ENCODE data around the gene PDCL2. TPM values are rescaled to one million over a fixed set of nuclear protein-coding genes. Genes with fewer than 3 reads are reported as not detected.

Gene PDCL2, protein sequence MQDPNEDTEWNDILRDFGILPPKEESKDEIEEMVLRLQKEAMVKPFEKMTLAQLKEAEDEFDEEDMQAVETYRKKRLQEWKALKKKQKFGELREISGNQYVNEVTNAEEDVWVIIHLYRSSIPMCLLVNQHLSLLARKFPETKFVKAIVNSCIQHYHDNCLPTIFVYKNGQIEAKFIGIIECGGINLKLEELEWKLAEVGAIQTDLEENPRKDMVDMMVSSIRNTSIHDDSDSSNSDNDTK
- not detected for total RNA-seq (2013)
- polyA plus RNA-seq (not detected), polyA minus RNA-seq (not detected in 2 replicates), total RNA-seq (0 to 0.92 (median 0) reads per million in 11 experiments)

DNA sequence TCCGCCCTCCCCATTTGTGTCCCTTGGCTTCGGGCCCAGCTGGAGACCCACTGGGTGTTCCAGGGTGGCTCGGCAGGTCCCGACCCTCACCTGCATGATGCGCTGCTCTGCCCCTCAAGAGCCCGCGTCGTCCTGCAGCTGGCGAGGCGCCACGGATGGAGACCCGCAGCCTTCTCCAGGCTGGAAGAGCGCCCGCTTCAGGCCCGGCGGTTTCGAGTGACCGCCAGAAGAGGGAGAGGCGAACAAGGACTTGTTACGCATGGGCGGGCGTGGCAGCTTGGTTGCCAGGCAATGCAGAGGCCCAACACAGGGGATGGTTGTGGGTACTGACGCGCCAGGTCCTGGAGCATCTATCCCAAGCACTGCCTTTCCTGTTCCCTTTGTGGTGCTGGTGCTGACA is at the start of gene PDCL2:
PDCL2 (minus strand) TSS at position 232 of the 400 bp plus-strand sequence; CDS start at position 96, 136 bp downstream.
- Histone ChIP-seq H3K79me2 (ENCODE audit: insufficient read depth, low read length) (no peaks in the 10 kb centered on the region), H2AFZ (ENCODE audit: insufficient read depth, low read depth, low read length, poor library complexity, severe bottlenecking) (no peak within 1 kb of the TSS), H3K9me3 (replicated peaks in 1 of 2; ENCODE audit: control insufficient read depth in 1 of 2, insufficient read depth in 1 of 2, low read length in 2 of 2) (peaks cover 3 to 12% of the 10 kb centered on the region in 2 donors), H3K9ac (ENCODE audit: insufficient read depth, low read length, poor library complexity, severe bottlenecking) (no peak within 1 kb of the TSS), H3K36me3 (replicated peaks in 1 of 2; ENCODE audit: control insufficient read depth in 1 of 2, insufficient read depth in 2 of 2, low read length in 2 of 2) (no peaks in the 10 kb centered on the region), H3K4me2 (replicated peaks; ENCODE audit: extremely low read depth, low read length, poor library complexity, severe bottlenecking) (no peak within 1 kb of the TSS), H4K20me1 (ENCODE audit: insufficient read depth, low read length) (no peaks in the 10 kb centered on the region), H3K27ac (ENCODE audit: low read depth in 1 of 2, low read length in 2 of 2) (no peak within 1 kb of the TSS), H3K27me3 (ENCODE audit: control insufficient read depth in 2 of 2, insufficient read depth in 2 of 2, low read length in 2 of 2) (peaks cover 0 to 3% of the 10 kb centered on the region in 2 donors), H3K4me3 (replicated peaks in 1 of 3; ENCODE audit: low read depth in 2 of 3, low read length in 3 of 3) (no peak within 1 kb of the TSS), H3K4me1 (ENCODE audit: control insufficient read depth in 1 of 2, insufficient read depth in 2 of 2, low read length in 2 of 2) (no peaks in the 10 kb centered on the region)
- H3K36me3 Mint-ChIP-seq, result no peaks in the 10 kb centered on the region
- H3K9me3 Mint-ChIP-seq, result peaks cover 7 to 17% (median 11%) of the 10 kb centered on the region in 7 donors
- 93% methylated on average over 24 of the region's 24 CpGs for WGBS (ENCODE audit: insufficient coverage)
- DNase-seq, result no peak
- intact Hi-C loops (cut with micrococcal nuclease), result no loop called here
- TF ChIP-seq, protein P1, sequence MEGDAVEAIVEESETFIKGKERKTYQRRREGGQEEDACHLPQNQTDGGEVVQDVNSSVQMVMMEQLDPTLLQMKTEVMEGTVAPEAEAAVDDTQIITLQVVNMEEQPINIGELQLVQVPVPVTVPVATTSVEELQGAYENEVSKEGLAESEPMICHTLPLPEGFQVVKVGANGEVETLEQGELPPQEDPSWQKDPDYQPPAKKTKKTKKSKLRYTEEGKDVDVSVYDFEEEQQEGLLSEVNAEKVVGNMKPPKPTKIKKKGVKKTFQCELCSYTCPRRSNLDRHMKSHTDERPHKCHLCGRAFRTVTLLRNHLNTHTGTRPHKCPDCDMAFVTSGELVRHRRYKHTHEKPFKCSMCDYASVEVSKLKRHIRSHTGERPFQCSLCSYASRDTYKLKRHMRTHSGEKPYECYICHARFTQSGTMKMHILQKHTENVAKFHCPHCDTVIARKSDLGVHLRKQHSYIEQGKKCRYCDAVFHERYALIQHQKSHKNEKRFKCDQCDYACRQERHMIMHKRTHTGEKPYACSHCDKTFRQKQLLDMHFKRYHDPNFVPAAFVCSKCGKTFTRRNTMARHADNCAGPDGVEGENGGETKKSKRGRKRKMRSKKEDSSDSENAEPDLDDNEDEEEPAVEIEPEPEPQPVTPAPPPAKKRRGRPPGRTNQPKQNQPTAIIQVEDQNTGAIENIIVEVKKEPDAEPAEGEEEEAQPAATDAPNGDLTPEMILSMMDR (IDR thresholded peaks at IDR 0.05), result no peak
- no peaks in the 10 kb centered on the region for H3K4me1 Mint-ChIP-seq
- H3K4me3 Mint-ChIP-seq, result no peak within 1 kb of the TSS
- H3K27me3 Mint-ChIP-seq (ENCODE audit: low read depth in 3 of 3), result peaks cover 0 to 10% (median 5%) of the 10 kb centered on the region in 3 donors
- no peak within 1 kb of the TSS for H3K27ac Mint-ChIP-seq

DNA sequence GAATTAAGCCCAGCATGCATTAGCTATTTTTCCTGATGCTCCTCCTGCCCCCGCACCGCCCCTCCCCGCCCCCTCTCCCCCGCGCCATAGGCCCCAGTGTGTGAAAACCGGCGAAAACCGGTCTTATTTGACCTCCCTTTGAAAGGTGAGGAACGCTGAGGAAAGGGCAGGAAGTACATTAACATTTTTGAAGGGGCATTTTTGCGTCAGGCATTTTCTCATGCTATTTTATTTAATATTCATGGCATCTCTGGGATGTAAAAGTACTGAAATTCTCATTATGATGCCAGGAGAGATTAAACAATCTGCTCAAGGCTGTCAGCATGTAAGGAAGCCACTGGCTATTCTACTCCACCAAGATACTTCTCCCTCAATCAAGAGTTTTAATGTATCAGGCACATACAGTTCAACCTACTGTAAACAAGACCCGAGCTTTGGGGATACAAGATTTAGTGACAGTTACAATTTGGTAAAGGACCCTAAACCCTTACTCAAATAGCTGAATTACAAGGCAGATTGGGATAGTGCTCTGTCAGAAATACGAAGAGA is 45.3 kb upstream of the PDCL2 start:
- no peak for DNase-seq
- H3K9me3 ChIP-seq (replicated peaks in 1 of 2; ENCODE audit: control insufficient read depth in 1 of 2, insufficient read depth in 1 of 2, low read length in 2 of 2), result peaks cover 0 to 22% of the 10 kb centered on the region in 2 donors
- H3K9ac ChIP-seq (ENCODE audit: insufficient read depth, low read length, poor library complexity, severe bottlenecking), result no peak overlapping the region
- no peak overlapping the region for H3K4me3 ChIP-seq (replicated peaks in 1 of 3; ENCODE audit: low read depth in 2 of 3, low read length in 3 of 3)
- H3K4me2 ChIP-seq (replicated peaks; ENCODE audit: extremely low read depth, low read length, poor library complexity, severe bottlenecking), result no peak overlapping the region
- H3K79me2 ChIP-seq (ENCODE audit: insufficient read depth, low read length), result no peaks in the 10 kb centered on the region
- H3K27ac ChIP-seq (ENCODE audit: low read depth in 1 of 2, low read length in 2 of 2), result no peak overlapping the region
- Mint-ChIP-seq H3K4me1 (peaks cover 6% of the 10 kb centered on the region), H3K27ac (no peak overlapping the region), H3K4me3 (peak overlapping the region in 1 of 2 donors; percentile 58), H3K27me3 (ENCODE audit: low read depth in 3 of 3) (peaks cover 50 to 64% (median 53%) of the 10 kb centered on the region in 3 donors), H3K36me3 (peaks cover 0 to 4% of the 10 kb centered on the region in 2 donors), H3K9me3 (peaks cover 0 to 11% (median 4%) of the 10 kb centered on the region in 7 donors)
- H3K36me3 ChIP-seq (replicated peaks in 1 of 2; ENCODE audit: control insufficient read depth in 1 of 2, insufficient read depth in 2 of 2, low read length in 2 of 2), result no peaks in the 10 kb centered on the region
- H4K20me1 ChIP-seq (ENCODE audit: insufficient read depth, low read length), result no peaks in the 10 kb centered on the region
- WGBS (ENCODE audit: insufficient coverage), result no CpG with 5 or more reads among the region's 12 CpGs
- peaks cover 0 to 5% of the 10 kb centered on the region in 2 donors for H3K4me1 ChIP-seq (ENCODE audit: control insufficient read depth in 1 of 2, insufficient read depth in 2 of 2, low read length in 2 of 2)
- peaks cover 45 to 57% of the 10 kb centered on the region in 2 donors for H3K27me3 ChIP-seq (ENCODE audit: control insufficient read depth in 2 of 2, insufficient read depth in 2 of 2, low read length in 2 of 2)
- H2AFZ ChIP-seq (ENCODE audit: insufficient read depth, low read depth, low read length, poor library complexity, severe bottlenecking), result no peak overlapping the region
- TF ChIP-seq, protein P1 (IDR thresholded peaks at IDR 0.05), result no peak
- intact Hi-C loops (cut with micrococcal nuclease), result no loop called here

All from CD14-positive monocyte (primary cell).